NCI-H2196 treated with DMSO at 0.1 percent for 48 hours (cell line): ENCODE measurements around the gene KPNA3.

Experiments used
- DNase-seq: peaks from one replicate; lab custom pipeline; 2025; ENCODE audit not compliant: unreplicated experiment; lab: John Stamatoyannopoulos, UW

Gene KPNA3

DNA sequence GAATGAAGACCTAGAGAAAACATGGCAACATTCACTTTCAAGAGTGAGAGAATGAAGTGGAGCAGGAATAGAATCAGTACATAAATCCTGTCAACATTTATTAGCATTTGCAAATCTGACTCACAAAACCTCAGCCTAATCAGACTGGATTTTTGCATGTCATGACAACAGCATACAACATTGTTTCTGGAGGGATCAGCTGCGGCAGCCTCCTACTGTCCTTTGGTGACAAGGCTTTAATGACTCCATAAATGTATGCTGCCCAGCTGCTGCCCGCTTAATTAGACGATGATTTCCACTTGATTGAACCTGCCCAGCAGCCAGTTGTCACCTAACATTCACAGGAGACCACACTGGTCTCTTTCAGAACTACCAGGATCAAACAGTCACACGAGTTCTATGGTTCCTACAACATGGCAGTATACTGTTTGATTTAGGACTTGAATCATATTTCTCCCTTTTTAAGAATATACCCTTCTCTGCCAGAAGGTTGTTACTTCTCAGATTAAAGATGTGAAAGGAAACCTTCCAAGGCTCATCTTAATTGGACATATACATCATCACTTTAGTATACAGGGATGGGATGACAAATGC lies 110.5 kb downstream of the KPNA3 start:
- DNase-seq = no peak

DNA sequence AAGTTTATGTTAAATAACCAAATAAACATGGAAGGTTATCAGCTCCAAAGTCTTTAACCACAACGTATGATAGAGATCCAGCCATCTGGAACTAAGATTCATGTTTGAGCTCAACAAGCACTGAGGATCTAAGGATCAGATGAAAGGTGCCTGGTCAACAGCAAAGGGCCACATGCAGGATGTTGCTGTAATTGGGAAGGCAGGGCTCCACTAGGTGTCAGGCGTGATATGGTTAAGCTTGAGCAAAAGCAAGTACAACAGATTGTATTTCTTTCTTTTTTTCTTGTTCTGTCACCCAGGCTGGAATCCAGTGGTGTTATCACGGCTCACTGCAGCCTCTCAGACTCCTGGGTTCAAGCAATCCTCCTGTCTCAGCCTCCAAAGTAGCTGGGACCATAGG lies 113.2 kb downstream of the KPNA3 start:
- DNase-seq = no peak

DNA sequence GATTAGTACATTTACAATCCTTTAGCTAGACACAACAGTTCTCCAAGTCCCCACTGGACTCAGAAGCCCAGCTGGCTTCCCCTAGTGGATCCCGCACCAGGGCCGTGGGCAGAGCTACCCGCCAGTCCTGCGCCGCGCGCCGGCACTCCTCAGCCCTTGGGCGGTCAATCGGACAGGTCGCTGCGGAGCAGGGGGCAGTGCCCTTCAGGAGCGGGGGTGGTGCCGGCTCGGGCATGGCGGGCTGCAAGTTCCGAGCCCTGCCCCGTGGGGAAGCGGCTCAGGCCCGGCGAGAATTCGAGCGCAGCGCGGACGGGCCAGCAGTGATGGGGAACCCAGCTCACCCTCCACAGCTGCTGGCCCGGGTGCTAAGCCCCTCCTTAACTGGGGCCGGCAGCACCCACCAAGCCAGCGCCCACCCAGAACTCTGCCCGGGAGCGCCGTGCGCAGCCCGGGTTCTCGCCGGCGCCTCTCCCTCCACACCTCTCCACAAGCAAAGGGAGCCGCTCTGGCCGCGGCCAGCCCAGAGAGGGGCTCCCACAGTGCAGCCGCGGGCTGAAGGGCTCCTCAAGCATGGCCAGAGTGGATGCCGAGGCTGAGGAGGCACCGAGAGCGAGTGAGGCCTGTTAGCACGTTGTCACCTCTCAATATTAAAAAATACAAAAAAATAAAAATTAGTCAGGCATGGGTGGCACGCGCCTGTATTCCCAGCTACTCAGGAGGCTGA lies 114.1 kb downstream of the KPNA3 start:
- no peak for DNase-seq

DNA sequence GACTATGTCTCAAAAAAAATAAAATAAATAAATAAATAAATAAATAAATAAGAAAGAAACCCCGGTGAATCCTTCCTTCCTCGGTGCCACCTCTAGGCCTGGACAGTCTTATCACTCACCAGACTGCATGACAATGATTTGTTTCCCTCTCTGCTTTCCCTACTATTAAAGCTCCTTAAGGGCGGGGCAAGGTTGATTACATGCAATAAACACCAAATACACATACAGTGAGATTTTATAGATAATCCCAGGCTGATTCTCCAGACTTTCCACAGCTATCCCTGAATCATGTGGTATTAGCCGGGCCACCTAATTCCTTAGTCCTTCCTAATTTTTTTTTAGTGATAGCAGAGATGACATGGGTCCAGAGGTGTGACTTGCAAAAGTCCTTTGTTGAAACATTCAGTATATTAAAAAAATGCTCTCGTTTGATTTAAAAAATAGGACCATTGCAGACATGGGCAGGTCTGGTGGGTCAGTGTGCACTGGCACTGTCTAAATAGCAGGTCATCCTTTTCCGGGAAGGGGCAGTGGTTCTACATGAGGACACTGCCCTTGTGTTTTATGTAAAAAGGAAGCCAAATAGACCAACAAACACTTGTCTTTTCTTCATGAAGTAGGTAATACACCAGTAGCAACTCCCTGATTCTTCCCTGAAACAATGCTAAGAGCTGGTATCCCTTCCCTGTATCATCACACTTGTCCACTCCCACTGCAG lies 115.7 kb downstream of the KPNA3 start:
- no peak for DNase-seq

DNA sequence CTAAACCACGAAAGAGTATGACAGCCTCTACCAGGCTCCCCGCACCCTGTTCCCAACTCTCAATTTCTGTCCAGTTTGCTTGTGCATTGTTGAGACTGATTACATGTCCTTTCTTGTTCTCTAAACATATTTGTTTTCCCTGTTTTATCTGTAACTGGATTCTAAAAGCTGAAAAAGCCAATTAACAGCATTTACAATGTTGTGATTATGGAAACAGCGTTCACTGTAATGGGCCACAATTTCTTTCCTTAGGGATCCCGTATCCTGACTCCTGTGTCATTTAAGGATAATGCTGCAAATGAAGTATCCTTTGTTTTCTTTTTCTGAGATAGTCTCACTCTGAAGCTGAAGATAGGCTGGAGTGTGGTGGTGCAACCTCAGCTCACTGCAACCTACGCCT lies 121.7 kb downstream of the KPNA3 start:
- DNase-seq = no peak

DNA sequence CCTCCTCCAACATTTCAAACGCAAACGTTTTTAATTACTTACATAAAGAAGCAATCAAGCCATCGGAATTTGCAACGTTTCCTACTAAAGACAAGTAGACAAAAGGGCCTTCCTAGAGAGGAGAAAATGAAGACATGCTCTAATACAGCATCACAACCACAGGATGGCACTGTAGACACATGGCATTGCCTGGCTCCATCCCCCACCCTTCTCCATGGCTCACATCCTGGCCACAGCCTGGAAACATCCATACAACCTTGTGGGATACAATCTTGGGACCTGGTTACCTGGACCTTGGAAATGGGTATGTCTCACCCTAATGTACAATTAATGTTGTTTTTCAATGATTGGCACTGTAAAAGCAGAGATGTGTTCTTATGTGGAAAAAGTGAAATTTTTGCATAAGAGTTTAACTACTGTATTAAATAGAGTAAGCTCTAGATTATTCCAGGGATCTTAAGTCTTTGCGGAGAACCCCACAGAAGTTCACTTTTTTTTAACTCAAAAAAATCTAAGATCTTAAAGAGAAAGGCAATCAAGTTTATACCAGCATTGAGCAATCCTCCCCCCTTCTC lies 122.7 kb downstream of the KPNA3 start:
- peak; percentile 55 for DNase-seq

DNA sequence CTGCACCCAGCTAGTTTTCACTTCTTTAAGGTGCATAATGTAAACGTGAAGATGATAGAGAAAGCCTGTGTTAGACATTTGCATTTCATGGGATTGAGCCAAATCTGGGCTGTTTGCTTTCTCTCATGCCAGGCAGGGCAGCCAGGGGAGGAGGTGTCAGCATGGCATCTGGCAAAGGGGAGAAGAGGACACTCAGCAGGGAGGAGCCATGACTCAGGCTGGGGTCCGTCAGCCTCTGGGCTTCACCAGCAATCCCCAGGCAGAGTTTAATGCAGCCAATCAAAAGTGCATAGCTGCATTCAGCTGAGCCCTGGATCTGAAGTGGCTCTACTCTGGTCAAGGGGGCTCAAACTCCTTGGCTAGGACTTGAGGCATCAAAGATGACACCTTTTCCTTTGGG lies 124.7 kb downstream of the KPNA3 start:
- no peak for DNase-seq

DNA sequence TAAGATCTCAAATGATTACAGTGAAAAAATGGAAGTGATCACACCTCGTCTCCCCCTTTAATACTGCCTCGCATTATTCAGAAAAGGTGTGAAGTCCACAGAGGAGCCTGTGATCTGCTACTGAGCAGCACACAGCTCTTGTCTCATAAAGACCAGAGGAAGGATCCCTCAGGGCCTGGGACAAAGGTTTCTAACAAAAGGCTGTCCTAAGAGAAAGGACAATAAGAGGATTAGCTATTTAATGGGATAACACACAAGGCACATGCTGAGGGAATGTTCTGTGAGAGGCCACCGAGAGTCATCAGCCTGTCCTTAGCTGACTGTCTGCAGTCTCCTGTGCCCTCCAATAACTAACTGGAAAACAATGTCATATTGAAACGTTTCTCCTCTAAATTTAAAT lies 127.9 kb downstream of the KPNA3 start:
- no peak for DNase-seq

DNA sequence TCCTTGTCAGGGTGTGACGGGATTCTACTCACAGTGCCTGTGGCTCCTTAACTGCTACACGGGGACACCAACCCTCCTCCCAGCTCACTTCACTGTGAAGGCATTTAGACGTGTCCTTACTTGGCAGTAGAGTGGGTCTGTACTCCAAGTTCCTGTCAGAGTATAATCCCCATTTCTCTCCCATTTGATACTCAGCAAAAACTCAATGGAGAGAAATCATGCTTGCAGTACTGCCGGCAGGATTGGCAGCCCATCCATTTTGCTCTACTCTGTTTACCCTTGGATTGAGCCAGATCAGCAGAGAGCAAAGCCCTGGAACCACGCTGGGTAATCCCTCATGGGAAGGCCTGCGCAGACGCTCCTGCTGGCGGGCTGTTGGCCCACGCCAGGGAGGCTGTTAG lies 135.2 kb downstream of the KPNA3 start:
- DNase-seq = no peak

DNA sequence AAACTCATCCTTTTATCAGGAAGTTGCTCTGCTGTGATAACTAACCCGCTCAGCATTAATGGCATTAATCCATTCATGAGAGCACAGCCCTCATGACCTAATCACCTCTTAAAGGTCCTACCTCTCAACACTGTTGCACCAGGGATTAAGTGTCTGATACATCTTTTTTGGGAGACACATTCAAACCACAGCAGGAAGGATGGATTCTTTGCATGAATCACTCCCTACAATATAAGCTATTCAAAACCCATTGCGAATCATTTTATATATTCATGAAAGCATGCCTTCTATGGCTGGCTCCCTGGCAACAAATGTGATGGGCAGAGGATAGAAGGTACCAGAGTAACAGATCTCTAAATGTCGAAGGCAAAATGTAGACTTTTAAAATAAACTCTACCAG lies 136.6 kb downstream of the KPNA3 start:
- no peak for DNase-seq

DNA sequence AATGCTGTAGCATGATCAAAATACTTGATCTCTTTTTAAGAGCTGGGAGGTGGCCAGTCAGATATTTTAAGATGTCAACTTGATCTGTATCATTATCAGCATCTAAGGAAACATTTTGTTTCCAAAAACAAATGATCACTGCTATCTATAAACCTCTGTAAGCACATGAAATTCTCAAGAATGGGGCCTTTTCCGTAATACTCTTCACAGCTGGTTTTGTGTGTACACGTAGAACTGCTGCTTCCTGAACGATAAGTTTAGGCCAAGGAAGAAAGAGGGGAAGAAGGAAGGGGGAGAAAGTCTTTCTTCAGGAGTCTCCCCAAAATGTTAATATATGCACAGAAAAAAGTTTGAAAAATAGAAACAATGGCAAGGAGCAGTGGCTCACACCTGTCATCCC lies 138.5 kb downstream of the KPNA3 start:
- no peak for DNase-seq

DNA sequence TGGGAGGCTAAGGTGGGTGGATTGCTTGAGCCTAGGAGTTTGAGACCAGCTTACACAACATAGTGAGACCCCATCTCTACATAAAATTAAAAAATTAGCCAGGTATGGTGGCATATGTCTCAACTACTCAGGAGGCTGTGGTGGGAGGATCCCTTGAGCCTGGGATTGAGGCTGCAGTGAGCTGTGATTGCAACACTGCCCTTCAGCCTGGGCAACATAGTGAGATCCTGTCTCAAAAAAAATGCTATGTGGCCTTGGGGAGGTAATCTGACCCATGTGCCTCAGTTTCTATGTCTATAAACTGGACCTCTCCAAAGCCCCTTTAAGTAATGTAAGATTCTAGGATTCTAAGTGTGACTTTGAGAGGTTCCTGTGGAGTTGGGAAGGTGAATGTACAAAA lies 139.0 kb downstream of the KPNA3 start:
- DNase-seq = no peak

DNA sequence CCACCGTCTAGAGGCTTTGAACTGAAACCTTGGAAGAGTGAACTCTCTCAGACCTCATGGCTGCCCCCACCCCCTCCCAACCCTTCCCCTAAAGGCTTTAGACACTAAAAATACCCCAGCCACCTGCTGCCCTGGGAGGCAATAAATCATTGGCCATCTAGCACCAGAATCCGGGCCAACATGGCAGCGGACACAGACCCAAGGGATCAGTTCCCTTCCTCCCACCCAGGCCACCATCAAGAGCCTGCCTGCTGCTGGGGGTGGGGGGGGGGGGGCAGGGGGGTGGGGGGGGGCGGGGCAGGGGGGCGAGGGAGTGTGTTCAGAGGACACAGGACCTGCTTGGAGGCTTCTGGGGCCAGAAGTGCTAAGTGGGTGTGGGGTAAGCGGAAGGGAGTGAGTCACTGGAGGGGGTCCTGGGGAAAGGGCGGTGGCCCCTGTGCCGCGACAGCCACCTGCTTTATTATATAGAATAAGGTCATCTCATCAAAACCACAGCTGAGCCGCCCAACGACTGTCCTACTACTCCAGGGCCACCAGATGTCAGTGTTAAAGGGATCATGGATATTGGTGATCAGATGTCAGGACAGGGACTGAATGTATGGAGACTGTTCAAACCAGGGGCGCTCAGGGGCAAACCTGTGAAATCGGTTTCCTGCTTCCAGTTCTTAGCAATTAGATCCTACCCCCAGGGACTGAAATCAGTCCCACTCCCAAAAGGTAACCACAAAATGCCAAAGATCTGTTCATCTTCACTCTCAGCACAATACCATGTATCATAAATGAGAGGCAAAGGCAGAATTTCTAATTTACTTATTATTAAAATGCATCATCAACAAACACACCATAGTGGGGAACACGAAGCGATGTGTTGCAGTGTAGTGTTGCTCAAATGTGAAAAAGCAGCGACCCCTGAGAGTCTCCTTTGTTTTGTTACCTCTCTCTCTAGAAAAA lies 139.9 kb downstream of the KPNA3 start:
- no peak for DNase-seq

DNA sequence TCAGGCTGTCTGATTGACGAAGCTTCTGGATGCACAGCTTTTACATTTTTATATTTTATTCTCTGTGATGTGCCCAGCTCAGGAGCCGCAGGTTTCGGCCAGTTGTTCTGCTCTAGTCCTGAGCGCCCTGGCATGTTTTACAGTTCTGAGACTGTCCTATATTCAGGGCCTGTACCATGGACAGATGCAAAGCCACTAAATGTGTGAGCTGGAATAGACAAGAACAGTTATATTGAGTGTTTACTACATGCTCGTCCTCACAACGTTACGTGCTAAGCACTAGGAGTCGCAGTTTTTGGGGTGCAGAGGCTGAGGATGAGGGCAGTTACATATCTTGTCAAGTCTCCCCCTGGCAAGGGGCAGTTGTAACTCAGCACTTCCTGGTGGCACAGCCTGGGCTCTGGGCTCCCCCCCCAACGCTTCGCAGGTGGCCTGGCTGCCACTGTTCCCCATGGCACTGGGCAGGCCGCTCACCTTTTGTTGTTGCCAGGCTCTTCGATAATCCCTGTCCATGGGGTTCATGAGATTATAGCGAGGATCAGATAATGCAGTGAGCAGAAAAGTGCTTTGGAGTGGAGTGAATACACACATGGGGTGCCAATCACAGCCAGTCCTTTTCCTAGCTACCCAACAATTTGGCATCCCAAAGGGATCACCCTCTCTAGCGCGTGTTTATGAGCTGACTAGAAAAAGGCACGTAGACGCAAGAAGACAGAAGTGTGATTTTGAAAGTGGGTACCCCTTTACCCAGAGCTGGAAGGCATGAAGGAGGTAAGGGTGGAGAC lies 140.7 kb downstream of the KPNA3 start:
- DNase-seq = no peak

DNA sequence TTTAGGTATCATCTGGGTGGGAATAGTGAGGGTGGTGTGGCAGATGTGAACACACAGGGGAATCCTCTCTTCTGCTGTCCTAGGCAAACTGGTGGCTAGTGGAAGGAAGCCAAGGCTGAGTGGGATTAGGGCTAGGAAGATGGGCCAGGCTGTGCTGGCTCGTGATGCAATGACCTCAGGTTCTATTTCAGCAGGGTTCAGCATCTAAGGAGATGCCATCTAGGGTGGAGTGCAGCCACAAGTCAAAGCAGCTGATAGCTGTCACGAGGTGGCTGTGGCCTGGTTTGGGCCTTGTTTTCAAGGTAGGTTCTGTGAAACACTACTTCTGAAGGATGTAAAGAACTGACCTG lies 142.5 kb downstream of the KPNA3 start:
- DNase-seq = no peak
